B cell (primary cell): ENCODE results near the gene DFFB. TPM values are rescaled to one million over a fixed set of nuclear protein-coding genes. Genes with fewer than 3 reads are reported as not detected.

ENCODE experiments used
- ATAC-seq: fragments of 200-7000 bp; cut with Tn5 transposase; one replicate; pipeline ENCODE4 v1.10.0; 2021; ENCODE audit warnings: low read depth, mild to moderate bottlenecking, moderate number of reproducible peaks, moderate library complexity
- CTCF ChIA-PET: fragments of 350-600 bp; sonication (Branson Sonifier 250); formaldehyde crosslinking; loops from one replicate; lab custom pipeline; 2021; ENCODE audit warnings: antibody characterized with exemption, inconsistent platforms; lab: Charles Lee
- POLR2A ChIA-PET: fragments of 350-600 bp; sonication (Branson Sonifier 250); formaldehyde crosslinking; loops from one replicate; lab custom pipeline; 2021; ENCODE audit warnings: antibody characterized with exemption; lab: Charles Lee
- DNase-seq: peaks from one replicate; pipeline ENCODE4 v3.0.0; 2013
- H2AFZ ChIP-seq: 2 replicates; pipeline ENCODE4 v1.6.1; 2012; ENCODE audit warnings: mild to moderate bottlenecking, low read depth, low read length; ENCODE audit not compliant: insufficient read depth, poor library complexity, severe bottlenecking
- H3K27ac ChIP-seq, 2 donors: 1 replicate in 1 of 2; 2 replicates in 1 of 2; pipeline ENCODE4 v1.5.1; 2012 to 2013; ENCODE audit warnings: low read length in 2 of 2, mild to moderate bottlenecking in 2 of 2, moderate library complexity in 1 of 2
- H3K27me3 ChIP-seq, 4 experiments: fragments of 200-600 bp in 1 of 4; sonication (generic) in 1 of 4; replicated peaks in 1 of 4; 1 replicate in 2 of 4; 2 replicates in 2 of 4; pipeline versions ENCODE4 v1.6.1 to v1.7.0; 2013 to 2016; ENCODE audit warnings: low read length in 3 of 4, mild to moderate bottlenecking in 2 of 4, mixed read lengths in 1 of 4, moderate library complexity in 1 of 4; ENCODE audit not compliant: insufficient read depth in 4 of 4, control insufficient read depth in 3 of 4; ENCODE audit errors: control extremely low read depth in 1 of 4
- H3K36me3 ChIP-seq, 2 experiments: replicated peaks in 1 of 2; 1 replicate in 1 of 2; 2 replicates in 1 of 2; pipeline versions ENCODE4 v1.6.1 to v1.7.1; 2013; ENCODE audit warnings: low read length in 1 of 2; ENCODE audit not compliant: insufficient read depth in 2 of 2, control insufficient read depth in 1 of 2; ENCODE audit errors: control extremely low read depth in 1 of 2, extremely low read depth in 1 of 2
- H3K4me1 ChIP-seq, 2 donors: fragments of 200-600 bp in 1 of 2; sonication (generic) in 1 of 2; 1 replicate in 1 of 2; 2 replicates in 1 of 2; pipeline versions ENCODE4 v1.5.1 to v1.6.1; 2013 to 2017; ENCODE audit warnings: low read length in 2 of 2; ENCODE audit not compliant: control insufficient read depth in 2 of 2, insufficient read depth in 2 of 2
- H3K4me2 ChIP-seq: replicated peaks from 2 replicates; pipeline ENCODE3; 2012; ENCODE audit warnings: mild to moderate bottlenecking, low read depth, low read length; ENCODE audit not compliant: poor library complexity, severe bottlenecking
- H3K4me3 ChIP-seq, 5 experiments: fragments of 200-600 bp in 1 of 5; sonication (generic) in 1 of 5; 1 replicate in 3 of 5; 2 replicates in 2 of 5; pipeline versions ENCODE4 v1.5.1 to v1.7.0; 2011 to 2016; ENCODE audit warnings: low read length in 4 of 5, mild to moderate bottlenecking in 4 of 5, low read depth in 2 of 5, control low read depth in 1 of 5, moderate library complexity in 1 of 5; ENCODE audit not compliant: insufficient read depth in 1 of 5; ENCODE audit errors: control extremely low read depth in 1 of 5, extremely low read depth in 1 of 5
- H3K79me2 ChIP-seq: fragments of 200-600 bp; sonication (generic); one replicate; pipeline ENCODE4 v1.6.0; 2016; ENCODE audit warnings: low read length; ENCODE audit not compliant: control insufficient read depth, insufficient read depth
- H3K9ac ChIP-seq: fragments of 200-600 bp; sonication (generic); 2 replicates; pipeline ENCODE4 v1.6.1; 2017; ENCODE audit warnings: mild to moderate bottlenecking, low read length, moderate library complexity
- H3K9me3 ChIP-seq, 3 donors: one replicate each; pipeline versions ENCODE4 v1.6.1 to v1.7.1; 2013; ENCODE audit warnings: low read length in 2 of 3; ENCODE audit not compliant: control insufficient read depth in 2 of 3, insufficient read depth in 1 of 3; ENCODE audit errors: control extremely low read depth in 1 of 3
- H4K20me1 ChIP-seq: 2 replicates; pipeline ENCODE4 v1.6.0; 2012; ENCODE audit warnings: mild to moderate bottlenecking, low read length; ENCODE audit not compliant: insufficient read depth, control insufficient read depth, poor library complexity, severe bottlenecking
- H3K27ac Mint-ChIP-seq: one replicate; pipeline ENCODE4 v1.8.0; 2021; ENCODE audit warnings: mixed read lengths
- H3K27me3 Mint-ChIP-seq: one replicate; pipeline ENCODE4 v1.8.0; 2021; ENCODE audit warnings: mixed read lengths
- H3K4me1 Mint-ChIP-seq: one replicate; pipeline ENCODE4 v1.8.0; 2021; ENCODE audit warnings: mixed read lengths
- H3K4me3 Mint-ChIP-seq: one replicate; pipeline ENCODE4 v1.8.0; 2021; ENCODE audit warnings: mixed read lengths
- H3K9me3 Mint-ChIP-seq: one replicate; pipeline ENCODE4 v1.8.0; 2022; ENCODE audit warnings: mixed read lengths; ENCODE audit not compliant: insufficient read depth
- CTCF ChIP-seq: fragments of 200-600 bp; IDR thresholded peaks from one replicate; pipeline ENCODE4 v1.8.0; 2022; ENCODE audit warnings: antibody characterized with exemption, mild to moderate bottlenecking
- EZH2 ChIP-seq: IDR thresholded peaks from 2 replicates; pipeline ENCODE4 v1.6.1; 2012; ENCODE audit warnings: borderline replicate concordance, low read depth, mild to moderate bottlenecking, moderate library complexity, low read length; ENCODE audit not compliant: insufficient read depth, poor library complexity, severe bottlenecking
- WGBS: methylation state at CpG from one replicate; pipeline ENCODE4 v1.1.5; 2013; ENCODE audit warnings: missing lambda C conversion rate; ENCODE audit not compliant: insufficient coverage; 5-methylcytosine and 5-hydroxymethylcytosine counted together
- intact Hi-C: fragments of 100-400 bp; cut with micrococcal nuclease; formaldehyde crosslinking; loops from one replicate; pipeline ENCODE4 v1.10.0; 2022
- polyA plus RNA-seq: library from polyadenylated mRNA; depleted of rRNA; stranded (reverse); fragments of >200 nt; gene quantifications from 2 replicates; pipeline ENCODE4 v1.2.3, GENCODE V29; 2012
- total RNA-seq, 2 donors: library from RNA; stranded (reverse); fragments of 120-200 nt in 1 of 2; gene quantifications; 1 replicate in 1 of 2; 2 replicates in 1 of 2; pipeline versions ENCODE4 v1.2.3 to v1.2.4, GENCODE V29; 2013 to 2022

Gene DFFB
- total and polyA plus RNA-seq, 2 donors (not counting 1 experiment from before 2014, with no cell fraction given), result 14.0 to 17.4 TPM

GRCh38 chr1:3898475-3898735, 41.1 kb downstream of the DFFB start:
- DNase-seq (no peak), ATAC-seq (no peak)
- H3K9me3 Mint-ChIP-seq, result peaks cover 4% of the 10 kb centered on the region
- H3K27ac Mint-ChIP-seq, result no peak overlapping the region
- H3K36me3 ChIP-seq, result peaks cover 0 to 6% of the 10 kb centered on the region in 2 experiments
- H3K4me2 ChIP-seq, result no peak overlapping the region
- H3K9me3 ChIP-seq, result peaks cover 0 to 18% (median 7%) of the 10 kb centered on the region in 3 donors
- no peaks in the 10 kb centered on the region for H3K27me3 ChIP-seq
- H3K4me1 ChIP-seq, result peaks cover 10 to 25% of the 10 kb centered on the region in 2 donors
- H3K27ac ChIP-seq, result no peak overlapping the region
- peak overlapping the region; percentile 23 for H3K4me3 Mint-ChIP-seq
- H3K4me1 Mint-ChIP-seq, result peaks cover 30% of the 10 kb centered on the region
- H3K4me3 ChIP-seq, result no peak overlapping the region
- H4K20me1 ChIP-seq, result peaks cover 11% of the 10 kb centered on the region
- TF ChIP-seq CTCF (no peak), EZH2 (no peak)
- no peak overlapping the region for H3K9ac ChIP-seq
- ChIA-PET POLR2A (no interaction called here), CTCF (no interaction called here)
- H3K27me3 Mint-ChIP-seq, result no peaks in the 10 kb centered on the region
- no peak overlapping the region for H2AFZ ChIP-seq
- peaks cover 63% of the 10 kb centered on the region for H3K79me2 ChIP-seq
- intact Hi-C loops, result no loop called here

- Histone ChIP-seq H3K27ac (peak overlapping the region; percentile 84 to 95), H3K4me1 (peaks cover 10 to 25% of the 10 kb centered on the region in 2 donors), H3K36me3 (peaks cover 0 to 6% of the 10 kb centered on the region in 2 experiments), H4K20me1 (peaks cover 4% of the 10 kb centered on the region), H3K79me2 (peaks cover 55% of the 10 kb centered on the region), H3K9me3 (peaks cover 0 to 18% (median 7%) of the 10 kb centered on the region in 3 donors), H3K9ac (peak overlapping the region; percentile 78), H2AFZ (peak overlapping the region; percentile 98), H3K27me3 (no peaks in the 10 kb centered on the region), H3K4me2 (peak overlapping the region; percentile 96), H3K4me3 (peak overlapping the region in 4 of 5 experiments; percentile 81 to 98 (median 85))
- Mint-ChIP-seq H3K4me1 (peaks cover 30% of the 10 kb centered on the region), H3K27ac (peak overlapping the region; percentile 61), H3K27me3 (no peaks in the 10 kb centered on the region), H3K9me3 (peaks cover 4% of the 10 kb centered on the region), H3K4me3 (peak overlapping the region; percentile 93)
- POLR2A ChIA-PET, result interaction anchor here (0.5 to 2.7 kb wide), 2 partner anchors 41 to 145 kb away, joined by 3 to 14 read pairs; partner anchors contain the start of gene DFFB
- 52% methylated on average over 9 of the region's 10 CpGs for WGBS
- TF ChIP-seq CTCF, result no peak
- TF ChIP-seq EZH2, result no peak
- ATAC-seq (no peak), DNase-seq (no peak)
- intact Hi-C loops, result no loop called here
- CTCF ChIA-PET, result interaction anchor here (0.6 to 0.8 kb wide), 2 partner anchors 42 to 832 kb away, joined by 3 to 4 read pairs; partner anchors contain the start of genes CEP104 and DFFB
Measured at GRCh38 chr1:3898994-3899753, 41.9 kb downstream of the DFFB start.
